Activated CD4-positive, CD25-positive, alpha-beta regulatory T cell treated with anti-CD3 and anti-CD28 coated beads, Interleukin-2, amount 50 U/mL, for 24 hours (primary cell): Measurements from ENCODE around the gene PCDHGA3.
"Not testable (repeated sequence)": the region's sequence is repeated elsewhere in the genome, so short reads cannot be mapped to it uniquely, and the experiment has no call there.

Experiments used
- ATAC-seq, 2 donors: fragments of 150-1000 bp; cut with Tn5 transposase; one replicate each; pipeline ENCODE4 v1.10.0; 2021; ENCODE audit warnings: mild to moderate bottlenecking in 1 of 2, moderate library complexity in 1 of 2

PCDHGA3 gene

DNA sequence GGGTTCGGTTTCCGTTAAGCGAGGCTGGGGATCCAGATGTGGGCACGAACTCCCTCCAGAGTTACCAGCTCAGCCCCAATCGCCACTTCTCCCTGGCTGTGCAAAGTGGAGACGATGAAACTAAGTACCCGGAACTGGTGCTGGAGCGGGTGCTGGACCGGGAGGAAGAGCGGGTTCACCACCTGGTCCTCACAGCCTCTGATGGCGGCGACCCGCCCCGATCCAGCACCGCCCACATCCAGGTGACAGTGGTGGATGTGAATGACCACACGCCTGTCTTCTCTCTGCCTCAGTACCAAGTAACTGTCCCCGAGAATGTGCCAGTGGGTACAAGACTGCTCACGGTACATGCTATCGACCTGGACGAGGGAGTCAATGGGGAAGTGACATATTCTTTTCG is 39.7 kb downstream of the PCDHGA3 start:
- no peak for ATAC-seq

DNA sequence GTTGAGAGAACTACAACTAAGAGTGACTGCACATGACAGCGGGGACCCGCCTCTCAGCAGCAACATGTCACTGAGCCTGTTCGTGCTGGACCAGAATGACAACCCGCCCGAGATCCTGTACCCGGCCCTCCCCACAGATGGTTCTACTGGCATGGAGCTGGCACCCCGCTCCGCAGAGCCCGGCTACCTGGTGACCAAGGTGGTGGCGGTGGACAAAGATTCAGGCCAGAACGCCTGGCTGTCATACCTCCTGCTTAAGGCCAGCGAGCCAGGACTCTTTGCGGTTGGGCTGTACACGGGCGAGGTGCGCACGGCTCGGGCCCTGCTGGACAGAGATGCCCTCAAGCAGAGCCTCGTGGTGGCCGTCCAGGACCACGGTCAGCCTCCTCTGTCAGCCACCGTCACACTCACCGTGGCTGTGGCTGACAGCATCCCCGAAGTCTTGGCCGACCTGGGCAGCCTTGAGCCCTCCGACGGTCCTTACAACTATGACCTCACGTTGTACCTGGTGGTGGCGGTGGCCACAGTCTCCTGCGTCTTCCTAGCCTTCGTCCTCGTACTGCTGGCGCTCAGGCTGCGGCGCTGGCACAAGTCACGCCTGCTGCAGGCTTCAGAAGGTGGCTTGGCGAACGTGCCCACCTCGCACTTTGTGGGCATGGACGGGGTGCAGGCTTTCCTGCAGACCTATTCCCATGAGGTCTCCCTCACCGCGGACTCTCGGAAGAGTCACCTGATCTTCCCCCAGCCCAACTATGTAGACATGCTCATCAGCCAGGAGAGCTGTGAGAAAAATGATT is 41.0 kb downstream of the PCDHGA3 start:
- ATAC-seq = no peak

DNA sequence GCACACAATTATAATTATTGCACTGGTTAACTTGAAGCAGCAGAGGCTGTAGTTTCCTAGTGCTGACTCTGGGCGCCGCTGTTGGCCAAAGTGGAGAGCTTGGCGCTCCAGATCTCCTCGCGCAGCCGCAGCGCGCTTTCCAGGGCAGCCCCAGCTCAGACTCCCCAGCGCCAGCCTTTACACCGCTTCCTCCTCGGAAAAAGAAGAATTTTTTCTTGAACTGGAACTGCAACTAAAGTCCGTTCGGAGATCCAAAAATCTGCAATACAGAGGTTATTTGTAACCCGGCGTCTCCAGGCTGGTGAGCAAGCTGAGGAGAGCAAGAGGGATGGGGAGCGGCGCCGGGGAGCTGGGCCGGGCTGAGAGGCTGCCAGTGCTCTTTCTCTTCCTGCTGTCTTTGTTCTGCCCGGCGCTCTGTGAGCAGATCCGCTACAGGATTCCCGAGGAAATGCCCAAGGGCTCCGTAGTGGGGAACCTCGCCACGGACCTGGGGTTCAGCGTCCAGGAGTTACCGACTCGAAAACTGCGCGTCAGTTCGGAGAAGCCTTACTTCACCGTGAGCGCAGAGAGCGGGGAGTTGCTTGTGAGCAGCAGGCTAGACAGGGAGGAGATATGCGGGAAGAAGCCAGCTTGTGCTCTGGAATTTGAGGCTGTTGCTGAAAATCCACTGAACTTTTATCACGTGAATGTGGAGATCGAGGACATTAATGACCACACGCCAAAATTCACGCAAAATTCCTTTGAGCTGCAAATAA is 44.1 kb downstream of the PCDHGA3 start, which contains the start of gene PCDHGB4:
Gene PCDHGB4, plus strand, starts transcription at position 142 of the 755 bp plus-strand sequence. Its CDS starts 187 bp downstream, at position 329.
- ATAC-seq = not testable (repeated sequence)

DNA sequence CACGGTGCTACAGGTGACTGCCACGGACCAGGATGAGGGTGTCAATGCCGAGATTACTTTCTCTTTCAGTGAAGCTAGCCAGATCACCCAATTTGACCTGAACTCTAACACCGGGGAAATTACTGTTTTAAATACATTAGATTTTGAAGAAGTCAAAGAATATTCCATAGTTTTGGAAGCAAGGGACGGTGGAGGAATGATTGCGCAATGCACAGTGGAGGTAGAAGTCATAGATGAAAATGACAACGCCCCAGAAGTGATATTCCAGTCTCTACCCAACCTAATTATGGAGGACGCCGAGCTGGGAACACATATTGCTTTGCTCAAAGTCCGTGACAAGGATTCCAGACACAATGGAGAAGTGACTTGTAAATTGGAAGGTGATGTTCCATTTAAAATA is 45.0 kb downstream of the PCDHGA3 start:
- no peak for ATAC-seq

DNA sequence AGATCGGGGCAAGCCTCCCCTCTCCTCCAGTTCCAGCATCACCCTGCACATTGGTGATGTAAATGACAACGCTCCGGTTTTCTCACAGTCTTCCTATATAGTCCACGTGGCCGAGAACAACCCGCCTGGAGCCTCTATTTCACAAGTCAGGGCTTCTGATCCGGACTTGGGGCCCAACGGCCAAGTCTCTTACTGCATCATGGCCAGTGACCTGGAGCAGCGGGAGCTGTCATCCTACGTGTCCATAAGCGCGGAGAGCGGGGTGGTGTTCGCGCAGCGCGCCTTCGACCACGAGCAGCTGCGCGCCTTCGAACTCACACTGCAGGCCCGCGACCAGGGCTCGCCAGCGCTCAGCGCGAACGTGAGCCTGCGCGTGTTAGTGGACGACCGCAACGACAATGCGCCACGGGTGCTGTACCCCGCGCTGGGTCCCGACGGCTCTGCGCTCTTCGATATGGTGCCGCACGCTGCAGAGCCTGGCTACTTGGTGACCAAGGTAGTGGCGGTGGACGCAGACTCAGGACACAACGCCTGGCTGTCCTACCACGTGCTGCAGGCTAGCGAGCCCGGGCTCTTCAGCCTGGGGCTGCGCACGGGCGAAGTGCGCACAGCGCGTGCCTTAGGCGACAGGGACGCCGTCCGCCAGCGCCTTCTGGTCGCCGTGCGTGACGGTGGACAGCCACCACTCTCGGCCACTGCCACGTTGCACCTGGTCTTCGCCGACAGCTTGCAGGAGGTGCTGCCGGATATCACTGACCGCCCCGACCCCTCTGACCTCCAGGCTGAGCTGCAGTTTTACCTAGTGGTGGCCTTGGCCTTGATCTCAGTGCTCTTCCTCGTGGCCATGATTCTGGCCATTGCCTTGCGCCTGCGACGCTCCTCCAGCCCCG is 45.8 kb downstream of the PCDHGA3 start:
- no peak for ATAC-seq

DNA sequence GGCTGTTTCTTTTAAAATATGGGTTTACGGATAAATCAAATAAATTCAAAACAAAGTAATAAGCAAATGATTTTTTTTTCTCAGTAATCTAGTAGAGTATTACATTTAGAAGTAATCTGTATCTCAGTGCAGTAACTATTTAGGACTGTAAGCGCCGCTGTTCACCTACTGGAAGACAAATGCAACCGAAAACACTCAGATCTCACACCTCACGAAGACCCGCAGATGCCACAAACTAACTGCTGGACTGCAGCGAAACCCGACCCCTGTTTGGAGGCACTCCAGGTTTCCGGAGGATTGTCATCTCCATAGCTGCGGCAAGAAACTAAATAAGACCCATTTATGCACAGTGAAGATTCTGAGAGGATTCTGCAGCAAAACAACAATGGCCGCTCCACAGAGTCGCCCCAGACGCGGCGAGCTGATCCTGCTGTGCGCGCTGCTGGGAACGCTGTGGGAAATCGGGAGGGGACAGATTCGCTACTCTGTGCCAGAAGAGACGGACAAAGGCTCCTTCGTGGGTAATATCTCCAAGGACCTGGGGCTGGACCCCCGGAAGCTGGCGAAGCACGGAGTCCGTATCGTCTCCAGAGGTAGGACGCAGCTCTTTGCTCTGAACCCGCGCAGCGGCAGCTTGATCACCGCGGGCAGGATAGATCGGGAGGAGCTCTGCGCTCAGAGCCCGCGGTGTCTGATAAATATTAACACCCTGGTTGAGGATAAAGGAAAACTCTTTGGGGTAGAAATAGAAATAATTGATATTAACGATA is 49.0 kb downstream of the PCDHGA3 start, which contains the start of gene PCDHGA8:
Gene PCDHGA8, plus strand, starts transcription at position 205 of the 770 bp plus-strand sequence. Its CDS starts 181 bp downstream, at position 386.
- no peak for ATAC-seq

DNA sequence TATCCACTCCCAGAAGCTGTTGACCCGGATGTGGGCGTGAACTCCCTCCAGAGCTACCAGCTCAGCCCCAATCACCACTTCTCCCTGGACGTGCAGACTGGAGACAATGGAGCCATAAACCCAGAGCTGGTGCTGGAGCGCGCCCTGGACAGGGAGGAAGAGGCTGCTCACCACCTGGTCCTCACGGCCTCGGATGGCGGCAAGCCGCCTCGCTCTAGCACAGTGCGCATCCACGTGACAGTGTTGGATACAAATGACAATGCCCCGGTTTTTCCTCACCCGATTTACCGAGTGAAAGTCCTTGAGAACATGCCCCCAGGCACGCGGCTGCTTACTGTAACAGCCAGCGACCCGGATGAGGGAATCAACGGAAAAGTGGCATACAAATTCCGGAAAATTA is 49.6 kb downstream of the PCDHGA3 start:
- ATAC-seq = no peak

DNA sequence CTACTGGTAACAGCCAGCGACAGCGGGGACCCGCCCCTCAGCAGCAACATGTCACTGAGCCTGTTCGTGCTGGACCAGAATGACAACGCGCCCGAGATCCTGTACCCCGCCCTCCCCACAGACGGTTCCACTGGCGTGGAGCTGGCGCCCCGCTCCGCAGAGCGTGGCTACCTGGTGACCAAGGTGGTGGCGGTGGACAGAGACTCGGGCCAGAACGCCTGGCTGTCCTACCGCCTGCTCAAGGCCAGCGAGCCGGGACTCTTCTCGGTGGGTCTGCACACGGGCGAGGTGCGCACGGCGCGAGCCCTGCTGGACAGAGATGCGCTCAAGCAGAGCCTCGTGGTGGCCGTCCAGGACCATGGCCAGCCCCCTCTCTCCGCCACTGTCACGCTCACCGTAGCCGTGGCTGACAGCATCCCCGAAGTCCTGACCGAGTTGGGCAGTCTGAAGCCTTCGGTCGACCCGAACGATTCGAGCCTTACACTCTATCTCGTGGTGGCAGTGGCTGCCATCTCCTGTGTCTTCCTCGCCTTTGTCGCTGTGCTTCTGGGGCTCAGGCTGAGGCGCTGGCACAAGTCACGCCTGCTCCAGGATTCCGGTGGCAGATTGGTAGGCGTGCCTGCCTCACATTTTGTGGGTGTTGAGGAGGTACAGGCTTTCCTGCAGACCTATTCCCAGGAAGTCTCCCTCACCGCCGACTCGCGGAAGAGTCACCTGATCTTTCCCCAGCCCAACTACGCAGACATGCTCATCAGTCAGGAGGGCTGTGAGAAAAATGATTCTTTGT is 51.0 kb downstream of the PCDHGA3 start:
- ATAC-seq = not testable (repeated sequence)
